Activated CD8-positive, alpha-beta T cell treated with anti-CD3 and anti-CD28 coated beads, Interleukin-2, amount 10 ng/mL, durations not matched to agents 7 days and 5 days (primary cell): ENCODE results near the gene LRRC4C. TPM values are rescaled to one million over a fixed set of nuclear protein-coding genes. Genes with fewer than 3 reads are reported as not detected.

Experiments used
- ATAC-seq: fragments of 150-1000 bp; cut with Tn5 transposase; one replicate; pipeline ENCODE4 v1.10.0; 2021; ENCODE audit warnings: moderate library complexity
- CTCF ChIA-PET: fragments of 350-600 bp; sonication (Branson Sonifier 250); formaldehyde crosslinking; loops from one replicate; lab custom pipeline; 2021; ENCODE audit warnings: antibody characterized with exemption; lab: Charles Lee
- POLR2A ChIA-PET: fragments of 350-600 bp; sonication (Branson Sonifier 250); formaldehyde crosslinking; loops from one replicate; lab custom pipeline; 2021; ENCODE audit warnings: antibody characterized with exemption; lab: Charles Lee
- DNase-seq: peaks from one replicate; pipeline ENCODE4 v3.0.0-alpha.2; 2020
- H3K27ac Mint-ChIP-seq: one replicate; pipeline ENCODE4 v1.8.0; 2021; ENCODE audit warnings: mild to moderate bottlenecking, mixed read lengths
- H3K27me3 Mint-ChIP-seq: one replicate; pipeline ENCODE4 v1.8.0; 2021; ENCODE audit warnings: low read depth, mixed read lengths
- H3K36me3 Mint-ChIP-seq: one replicate; pipeline ENCODE4 v1.8.0; 2021; ENCODE audit warnings: low read depth, mixed read lengths
- H3K4me1 Mint-ChIP-seq: one replicate; pipeline ENCODE4 v1.8.0; 2021; ENCODE audit warnings: low read depth, mixed read lengths
- H3K4me3 Mint-ChIP-seq: one replicate; pipeline ENCODE4 v1.8.0; 2021; ENCODE audit warnings: mild to moderate bottlenecking, mixed read lengths
- H3K9me3 Mint-ChIP-seq: one replicate; pipeline ENCODE4 v1.8.0; 2022; ENCODE audit warnings: mixed read lengths; ENCODE audit not compliant: insufficient read depth
- total RNA-seq, 2 experiments: library from RNA; stranded (reverse); gene quantifications; one replicate each; pipeline ENCODE4 v1.2.3, GENCODE V29; 2021

Gene LRRC4C
- total RNA-seq, 2 experiments from 2014 or later, result not detected

- Mint-ChIP-seq H3K9me3 (no peaks in the 10 kb centered on the region), H3K4me3 (no peak overlapping the region), H3K36me3 (no peaks in the 10 kb centered on the region), H3K27me3 (peaks cover 4% of the 10 kb centered on the region), H3K4me1 (no peaks in the 10 kb centered on the region), H3K27ac (no peak overlapping the region)
- ChIA-PET CTCF (no interaction called here), POLR2A (no interaction called here)
- DNase-seq (no peak), ATAC-seq (no peak)
These were observed 2.0 kb downstream of the LRRC4C start for GRCh38 chr11:41457216-41458014.

- Mint-ChIP-seq H3K4me3 (no peak overlapping the region), H3K9me3 (no peaks in the 10 kb centered on the region), H3K4me1 (no peaks in the 10 kb centered on the region), H3K27ac (no peak overlapping the region), H3K36me3 (no peaks in the 10 kb centered on the region), H3K27me3 (peaks cover 4% of the 10 kb centered on the region)
- DNase-seq, result no peak
- POLR2A ChIA-PET, result no interaction called here
- CTCF ChIA-PET, result interaction anchor here (0.9 kb wide), 1 partner anchor 1826 kb away, joined by 3 read pairs; no protein-coding TSS in a partner anchor
- ATAC-seq, result no peak
These were observed 3.2 kb downstream of the LRRC4C start for GRCh38 chr11:41456269-41456668.

- DNase-seq (no peak), ATAC-seq (no peak)
- POLR2A ChIA-PET, result no interaction called here
- Mint-ChIP-seq H3K36me3 (no peaks in the 10 kb centered on the region), H3K9me3 (no peaks in the 10 kb centered on the region), H3K27me3 (no peaks in the 10 kb centered on the region), H3K4me1 (no peaks in the 10 kb centered on the region), H3K4me3 (no peak overlapping the region), H3K27ac (no peak overlapping the region)
- CTCF ChIA-PET, result no interaction called here
These were observed 8.4 kb downstream of the LRRC4C start for GRCh38 chr11:41451011-41451410.

- ATAC-seq (no peak), DNase-seq (no peak)
- H3K27ac Mint-ChIP-seq, result no peak overlapping the region
- H3K27me3 Mint-ChIP-seq, result no peaks in the 10 kb centered on the region
- no peaks in the 10 kb centered on the region for H3K9me3 Mint-ChIP-seq
- CTCF ChIA-PET, result no interaction called here
- H3K4me3 Mint-ChIP-seq, result no peak overlapping the region
- POLR2A ChIA-PET, result no interaction called here
- no peaks in the 10 kb centered on the region for H3K36me3 Mint-ChIP-seq
- no peaks in the 10 kb centered on the region for H3K4me1 Mint-ChIP-seq
These were observed 9.9 kb downstream of the LRRC4C start for GRCh38 chr11:41449483-41450050.

- Mint-ChIP-seq H3K36me3 (no peaks in the 10 kb centered on the region), H3K27me3 (no peaks in the 10 kb centered on the region), H3K4me1 (no peaks in the 10 kb centered on the region), H3K4me3 (no peak overlapping the region), H3K27ac (no peak overlapping the region), H3K9me3 (no peaks in the 10 kb centered on the region)
- ChIA-PET CTCF (no interaction called here), POLR2A (no interaction called here)
- ATAC-seq (no peak), DNase-seq (no peak)
These were observed 12.9 kb downstream of the LRRC4C start for GRCh38 chr11:41446566-41446965.

GRCh38 chr11:41446107-41446506, 13.3 kb downstream of the LRRC4C start:
- no peak for ATAC-seq
- CTCF ChIA-PET, result no interaction called here
- no peaks in the 10 kb centered on the region for H3K9me3 Mint-ChIP-seq

GRCh38 chr11:41437006-41437490, 22.4 kb downstream of the LRRC4C start:
- Mint-ChIP-seq H3K27ac (no peak overlapping the region), H3K9me3 (no peaks in the 10 kb centered on the region), H3K4me3 (no peak overlapping the region), H3K27me3 (no peaks in the 10 kb centered on the region), H3K4me1 (no peaks in the 10 kb centered on the region), H3K36me3 (no peaks in the 10 kb centered on the region)
- ChIA-PET CTCF (no interaction called here), POLR2A (no interaction called here)
- ATAC-seq, result no peak
- DNase-seq, result no peak

More at GRCh38 chr11:41446107-41446506, 13.3 kb downstream of the LRRC4C start:
- no peaks in the 10 kb centered on the region for H3K36me3 Mint-ChIP-seq
- POLR2A ChIA-PET, result no interaction called here
- H3K4me3 Mint-ChIP-seq, result no peak overlapping the region
- no peak for DNase-seq
- no peaks in the 10 kb centered on the region for H3K27me3 Mint-ChIP-seq
- no peak overlapping the region for H3K27ac Mint-ChIP-seq
- no peaks in the 10 kb centered on the region for H3K4me1 Mint-ChIP-seq

- Mint-ChIP-seq H3K36me3 (no peaks in the 10 kb centered on the region), H3K4me1 (no peaks in the 10 kb centered on the region), H3K27ac (no peak overlapping the region), H3K9me3 (no peaks in the 10 kb centered on the region), H3K27me3 (no peaks in the 10 kb centered on the region), H3K4me3 (no peak overlapping the region)
- no peak for ATAC-seq
- CTCF ChIA-PET, result no interaction called here
- POLR2A ChIA-PET, result no interaction called here
- DNase-seq, result no peak
These were observed 23.9 kb downstream of the LRRC4C start for GRCh38 chr11:41435531-41435930.

GRCh38 chr11:41431784-41432183, 27.7 kb downstream of the LRRC4C start:
- peaks cover 3% of the 10 kb centered on the region for H3K9me3 Mint-ChIP-seq
- no peaks in the 10 kb centered on the region for H3K36me3 Mint-ChIP-seq
- no peak overlapping the region for H3K27ac Mint-ChIP-seq
- H3K4me1 Mint-ChIP-seq, result no peaks in the 10 kb centered on the region
- ATAC-seq (no peak), DNase-seq (no peak)
- CTCF ChIA-PET, result interaction anchor here (1.0 kb wide), 1 partner anchor 23 kb away, joined by 3 read pairs; no protein-coding TSS in a partner anchor
- POLR2A ChIA-PET, result no interaction called here
- H3K4me3 Mint-ChIP-seq, result no peak overlapping the region
- H3K27me3 Mint-ChIP-seq, result no peaks in the 10 kb centered on the region

GRCh38 chr11:41419901-41420300, 39.6 kb downstream of the LRRC4C start:
- Mint-ChIP-seq H3K4me3 (no peak overlapping the region), H3K27me3 (no peaks in the 10 kb centered on the region), H3K36me3 (no peaks in the 10 kb centered on the region), H3K4me1 (no peaks in the 10 kb centered on the region), H3K27ac (no peak overlapping the region), H3K9me3 (peaks cover 4% of the 10 kb centered on the region)
- no peak for DNase-seq
- CTCF ChIA-PET, result no interaction called here
- no peak for ATAC-seq
- POLR2A ChIA-PET, result no interaction called here

GRCh38 chr11:41414771-41415440, 44.5 kb downstream of the LRRC4C start:
- H3K9me3 Mint-ChIP-seq, result no peaks in the 10 kb centered on the region
- no peaks in the 10 kb centered on the region for H3K36me3 Mint-ChIP-seq
- POLR2A ChIA-PET, result no interaction called here
- no peak for DNase-seq
- H3K27me3 Mint-ChIP-seq, result no peaks in the 10 kb centered on the region
- no peak for ATAC-seq
- no peak overlapping the region for H3K4me3 Mint-ChIP-seq
- no peak overlapping the region for H3K27ac Mint-ChIP-seq
- CTCF ChIA-PET, result no interaction called here
- no peaks in the 10 kb centered on the region for H3K4me1 Mint-ChIP-seq

- CTCF ChIA-PET, result no interaction called here
- no peak for ATAC-seq
- POLR2A ChIA-PET, result no interaction called here
- Mint-ChIP-seq H3K4me3 (no peak overlapping the region), H3K9me3 (no peaks in the 10 kb centered on the region), H3K27ac (no peak overlapping the region), H3K36me3 (no peaks in the 10 kb centered on the region), H3K4me1 (no peaks in the 10 kb centered on the region), H3K27me3 (no peaks in the 10 kb centered on the region)
- DNase-seq, result no peak
These were observed 45.6 kb downstream of the LRRC4C start for GRCh38 chr11:41413843-41414242.
